Measurements from ENCODE around the gene CALD1.

Gene CALD1

DNA sequence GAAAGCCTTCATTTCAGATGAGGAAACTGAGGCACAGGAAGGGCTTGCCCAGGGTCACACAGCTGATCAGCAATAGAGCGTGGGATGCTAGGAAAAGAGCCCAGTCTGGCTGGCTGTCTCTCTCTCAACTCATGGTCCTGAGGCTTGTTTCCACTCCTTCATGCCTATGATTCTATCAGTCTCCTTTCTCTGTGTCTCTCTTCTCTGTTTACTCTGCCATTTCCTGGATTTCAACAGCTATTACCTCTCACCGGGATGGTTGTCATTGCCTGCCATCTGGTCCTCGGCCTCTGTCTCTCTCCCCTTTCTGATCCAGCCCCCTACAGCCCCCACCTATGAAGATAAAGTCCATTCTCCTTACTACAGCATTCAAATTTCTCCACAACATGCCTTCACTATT lies 113.5 kb downstream of the CALD1 start:
- DNase-seq (ENCODE audit: low spot score) = no peak

GRCh38 chr7:134893920-134894319 lies 114.5 kb downstream of the CALD1 start:
- no peak for DNase-seq (ENCODE audit: low spot score)

DNA sequence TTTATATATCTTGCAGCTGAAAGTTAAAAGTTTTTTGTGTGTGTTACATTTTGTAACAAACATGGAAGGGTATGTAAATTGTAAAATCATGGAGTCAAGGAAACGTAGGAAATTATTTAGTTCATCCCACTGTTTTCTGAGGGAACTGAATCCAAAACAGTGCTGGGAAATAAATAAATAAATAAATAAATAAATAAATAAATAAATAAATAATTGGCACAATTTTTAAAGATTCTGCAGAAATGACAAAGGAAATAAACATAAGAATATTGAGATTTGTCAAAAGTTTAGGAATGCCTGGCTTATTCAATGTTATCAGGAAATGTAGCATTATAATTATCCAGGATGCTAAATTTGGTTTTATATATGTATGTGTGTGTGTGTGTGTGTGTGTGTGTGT lies 115.5 kb downstream of the CALD1 start:
- no peak for DNase-seq (ENCODE audit: low spot score)

DNA sequence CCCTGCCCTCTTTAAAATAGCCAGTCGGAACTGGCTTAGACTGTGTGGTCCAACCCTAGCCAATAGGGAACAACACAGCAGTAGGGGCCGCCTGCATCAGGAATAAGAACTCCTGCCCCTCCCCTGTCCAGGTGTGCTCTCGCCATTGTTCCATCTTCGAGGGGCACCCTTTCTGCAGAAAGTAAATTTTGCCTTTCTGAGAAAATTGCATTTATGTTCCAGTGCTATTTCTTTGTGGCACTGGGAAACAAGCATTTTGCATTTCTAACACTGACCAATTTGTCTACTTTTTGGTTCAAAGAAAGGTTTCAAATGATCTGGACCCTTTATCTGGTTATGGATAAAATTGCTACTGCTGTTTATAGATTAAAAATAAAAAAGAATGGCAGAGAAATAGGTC lies 116.6 kb downstream of the CALD1 start:
- no peak for DNase-seq (ENCODE audit: low spot score)

DNA sequence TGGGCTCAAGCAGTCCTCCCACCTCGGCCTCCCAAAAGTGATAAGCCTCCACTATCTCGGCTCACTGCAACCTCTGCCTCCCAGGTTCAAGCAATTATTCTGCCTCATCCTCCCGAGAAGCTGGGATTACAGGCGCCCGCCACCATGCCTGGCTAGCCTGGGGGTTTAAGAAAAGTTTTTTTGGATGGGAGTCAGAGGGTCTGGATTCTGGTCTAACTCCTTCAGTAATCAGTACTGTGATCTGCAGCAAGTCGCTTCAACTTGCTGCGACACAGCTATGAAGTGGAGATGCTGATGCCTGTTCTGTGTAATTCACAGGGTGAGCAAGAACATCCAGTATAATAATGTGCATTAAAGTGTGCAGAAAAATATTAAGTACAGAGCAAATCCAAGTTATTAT lies 118.5 kb downstream of the CALD1 start:
- no peak for DNase-seq (ENCODE audit: low spot score)

GRCh38 chr7:134899729-134900128 lies 120.3 kb downstream of the CALD1 start:
- DNase-seq (ENCODE audit: low spot score) = no peak

DNA sequence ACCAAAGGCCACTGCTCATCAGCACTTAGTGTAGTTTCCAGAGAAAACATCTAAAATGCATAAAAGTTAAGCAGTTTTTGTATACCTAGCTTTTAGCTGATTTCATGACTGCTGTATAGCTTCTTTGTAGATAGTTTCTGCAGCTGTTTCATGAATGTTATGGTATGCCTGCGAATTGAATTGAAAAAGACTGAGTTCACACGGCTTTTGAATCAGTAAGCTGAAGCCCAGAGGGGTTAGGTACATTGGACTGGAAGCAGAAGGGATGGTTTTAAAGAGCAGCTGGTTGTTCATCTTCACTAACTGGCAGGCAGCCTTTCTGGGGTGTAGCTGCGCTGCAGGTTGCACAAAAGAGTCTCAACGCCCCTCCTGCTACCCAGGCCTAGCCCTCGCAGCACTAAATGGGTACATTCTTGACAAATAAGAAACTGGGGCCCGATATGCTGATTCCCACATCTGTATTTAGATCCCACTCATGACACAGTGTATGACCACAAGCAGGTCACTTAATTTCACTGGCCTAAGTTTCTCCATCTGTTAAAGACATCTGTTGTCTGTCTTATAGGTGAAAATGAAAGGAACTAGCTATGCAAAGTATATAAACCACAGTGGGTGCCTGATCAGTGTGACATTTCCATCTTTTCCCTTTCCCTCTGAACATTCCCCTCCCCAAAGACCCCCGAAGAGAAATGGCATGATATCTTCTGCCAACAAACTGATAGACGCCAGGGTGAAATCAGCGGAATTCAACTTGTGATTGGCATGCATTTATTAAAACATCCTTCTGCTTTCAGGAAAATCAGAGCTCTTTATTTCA lies 120.9 kb downstream of the CALD1 start:
- DNase-seq (ENCODE audit: low spot score) = no peak

GRCh38 chr7:134901389-134902020 lies 122.1 kb downstream of the CALD1 start:
- DNase-seq (ENCODE audit: low spot score) = no peak

GRCh38 chr7:134902058-134902457 lies 122.6 kb downstream of the CALD1 start:
- no peak for DNase-seq (ENCODE audit: low spot score)

- no peak for DNase-seq (ENCODE audit: low spot score)
Measured at GRCh38 chr7:134903073-134903790, 123.8 kb downstream of the CALD1 start.

- DNase-seq (ENCODE audit: low spot score) = peak; percentile 41
Measured at GRCh38 chr7:134905375-134905774, 125.9 kb downstream of the CALD1 start.

- DNase-seq (ENCODE audit: low spot score) = no peak
Measured at GRCh38 chr7:134907000-134907399, 127.6 kb downstream of the CALD1 start.

- no peak for DNase-seq (ENCODE audit: low spot score)
Measured at GRCh38 chr7:134907639-134908038, 128.2 kb downstream of the CALD1 start.

DNA sequence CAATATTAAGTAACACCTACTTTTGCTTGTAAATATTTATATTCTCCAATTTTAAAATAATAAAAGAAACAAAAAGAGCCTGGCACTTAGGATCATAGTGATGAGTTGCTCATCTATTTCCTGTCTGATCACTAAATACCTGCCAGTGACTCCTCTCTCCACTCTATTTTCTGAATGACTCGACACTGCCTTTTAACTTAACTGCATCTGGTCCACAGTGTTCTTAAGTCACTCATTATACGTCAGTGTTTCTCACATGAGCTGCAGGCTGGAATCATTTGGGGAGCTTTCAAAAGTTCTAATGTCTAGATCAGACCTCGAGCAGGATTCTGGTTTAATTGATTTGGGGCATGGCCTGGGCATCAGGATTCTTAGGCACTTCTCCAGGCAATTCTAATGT lies 128.9 kb downstream of the CALD1 start:
- DNase-seq (ENCODE audit: low spot score) = no peak

DNA sequence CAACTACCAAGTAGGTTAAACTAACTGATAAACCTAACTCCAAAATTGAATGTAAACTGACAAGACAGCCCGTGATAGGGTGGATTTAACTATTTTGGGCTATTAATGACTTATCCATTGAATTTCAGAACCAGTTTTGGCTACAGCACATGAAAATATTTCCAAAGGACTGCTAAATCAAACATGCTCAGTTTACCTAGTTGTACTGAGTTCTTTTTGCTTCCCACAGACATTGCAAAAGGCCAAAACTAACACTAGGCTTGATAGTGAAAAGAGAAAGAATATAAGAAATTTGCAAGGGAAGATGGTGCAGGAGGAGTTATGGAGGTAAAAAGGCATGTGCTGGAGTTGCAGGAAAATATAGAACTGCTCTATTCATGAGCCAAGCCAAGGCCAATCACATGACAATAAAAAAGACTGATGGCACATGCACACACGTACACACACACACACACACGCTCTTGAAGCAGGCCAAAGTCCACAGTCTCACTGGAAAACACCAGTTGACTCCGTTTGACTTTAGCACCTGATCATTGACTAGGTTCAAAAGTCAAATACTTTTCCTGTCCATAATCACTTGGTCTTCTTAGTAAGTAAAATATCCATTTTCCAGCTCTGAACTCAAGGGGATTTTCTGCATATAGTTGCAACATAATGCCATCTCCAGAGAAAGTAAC lies 130.9 kb downstream of the CALD1 start:
- DNase-seq (ENCODE audit: low spot score) = no peak

DNA sequence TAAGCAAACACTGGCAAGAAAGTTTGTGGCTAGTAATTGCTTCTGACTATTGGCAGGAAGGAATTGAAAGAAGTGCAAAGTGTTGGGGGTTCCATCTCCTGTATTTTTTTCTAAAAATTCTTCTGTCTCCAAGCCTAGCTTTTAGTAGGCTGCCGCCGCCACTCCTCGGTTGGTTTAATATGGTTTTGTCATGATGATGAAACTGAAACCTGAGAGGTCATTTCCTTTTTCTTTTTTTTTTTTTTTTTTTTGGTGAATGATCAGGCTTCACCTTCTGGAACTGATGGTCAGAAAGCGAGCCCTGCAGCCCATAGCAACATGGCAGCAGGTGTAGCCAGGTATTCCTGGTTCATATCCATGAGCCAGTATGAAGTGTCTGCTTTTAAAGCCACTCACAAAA lies 131.5 kb downstream of the CALD1 start:
- no peak for DNase-seq (ENCODE audit: low spot score)

- no peak for DNase-seq (ENCODE audit: low spot score)
Measured at GRCh38 chr7:134916171-134916883, 136.9 kb downstream of the CALD1 start.

DNA sequence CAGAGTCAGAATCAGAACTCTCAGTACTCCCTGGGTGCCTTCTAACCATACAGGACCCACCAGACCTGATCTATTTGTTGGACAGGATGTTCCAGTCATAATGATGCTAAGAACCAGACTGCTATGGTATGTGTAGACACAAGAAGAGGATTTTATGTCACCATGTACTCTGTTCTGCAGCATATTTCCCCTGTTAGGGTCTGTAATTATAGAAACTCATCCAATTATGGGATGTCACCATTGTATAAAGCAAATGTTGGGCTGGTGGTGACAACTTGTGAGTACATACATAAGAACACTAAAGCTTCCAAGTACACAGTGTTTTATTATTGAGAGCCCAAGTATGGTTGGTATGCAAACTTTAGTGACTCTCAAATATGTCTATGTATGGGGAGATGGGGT lies 139.8 kb downstream of the CALD1 start:
- DNase-seq (ENCODE audit: low spot score) = no peak

- DNase-seq (ENCODE audit: low spot score) = peak; percentile 54
Measured at GRCh38 chr7:134920026-134920753, 140.8 kb downstream of the CALD1 start.

- DNase-seq (ENCODE audit: low spot score) = no peak
Measured at GRCh38 chr7:134922720-134923704, 143.6 kb downstream of the CALD1 start.

Measured in hepatic stellate cell (primary cell).